SK-N-SH (cell line): ENCODE measurements around the gene PCSK9. TPM values are rescaled to one million over a fixed set of nuclear protein-coding genes. Genes with fewer than 3 reads are reported as not detected.

ENCODE experiments used
- CTCF ChIA-PET: fragments of 300-600, 350-600 bp; formaldehyde crosslinking; extraction: SDS; loops from one replicate; lab custom pipeline; 2021; lab: Yijun Ruan, JAX
- POLR2A ChIA-PET: fragments of 350-600 bp; sonication (Branson Sonifier 250); formaldehyde crosslinking; extraction: SDS; loops from one replicate; lab custom pipeline; 2020; ENCODE audit warnings: antibody characterized with exemption, inconsistent platforms; lab: Yijun Ruan, JAX
- DNase-seq: peaks from one replicate; pipeline ENCODE4 v3.0.0; 2012
- H2AFZ ChIP-seq: fragments of 200-600 bp; sonication (generic); 2 replicates; pipeline ENCODE4 v1.8.1; 2016; ENCODE audit warnings: antibody characterized with exemption, mild to moderate bottlenecking, low read depth
- H3F3A ChIP-seq: fragments of 200-600 bp; sonication (generic); replicated peaks from 2 replicates; pipeline ENCODE3; 2016; ENCODE audit warnings: antibody characterized with exemption, mild to moderate bottlenecking; ENCODE audit not compliant: insufficient read depth
- H3K27ac ChIP-seq, 2 experiments: fragments of 200-500 bp in 1 of 2; fragments of 200-600 bp in 1 of 2; sonication (Bioruptor generic) in 1 of 2; sonication (generic), shearing (Covaris generic) in 1 of 2; 2 replicates each; pipeline versions ENCODE4 v1.5.1 to v1.6.1; 2014 to 2016; ENCODE audit warnings: low read depth in 2 of 2, inconsistent platforms in 1 of 2, low read length in 1 of 2, mild to moderate bottlenecking in 1 of 2, mixed read lengths in 1 of 2
- H3K27me3 ChIP-seq: fragments of 200-600 bp; sonication (generic), shearing (Covaris generic); 2 replicates; pipeline ENCODE4 v1.6.1; 2016; ENCODE audit warnings: mixed run types; ENCODE audit not compliant: insufficient read depth
- H3K36me3 ChIP-seq, 2 experiments: fragments of 200-500 bp in 1 of 2; fragments of 200-600 bp in 1 of 2; sonication (Bioruptor generic) in 1 of 2; sonication (generic) in 1 of 2; replicated peaks in 1 of 2; 2 replicates each; pipeline versions ENCODE3 to v1.5.1; 2014 to 2016; ENCODE audit warnings: low read length in 1 of 2, mild to moderate bottlenecking in 1 of 2; ENCODE audit not compliant: insufficient read depth in 2 of 2, control insufficient read depth in 1 of 2
- H3K4me1 ChIP-seq, 2 experiments: fragments of 200-500 bp in 1 of 2; fragments of 200-600 bp in 1 of 2; sonication (Bioruptor generic) in 1 of 2; sonication (generic), shearing (Covaris generic) in 1 of 2; 2 replicates each; pipeline versions ENCODE4 v1.5.1 to v1.6.1; 2014 to 2016; ENCODE audit warnings: low read depth in 1 of 2, low read length in 1 of 2, mixed run types in 1 of 2; ENCODE audit not compliant: insufficient read depth in 2 of 2, control insufficient read depth in 1 of 2
- H3K4me2 ChIP-seq: fragments of 200-600 bp; sonication (generic), shearing (Covaris generic); 2 replicates; pipeline ENCODE4 v1.6.1; 2017; ENCODE audit warnings: mixed run types
- H3K4me3 ChIP-seq, 2 experiments: fragments of 200-500 bp in 1 of 2; fragments of 200-600 bp in 1 of 2; sonication (Bioruptor generic) in 1 of 2; sonication (generic), shearing (Covaris generic) in 1 of 2; 2 replicates each; pipeline versions ENCODE4 v1.5.1 to v1.8.1; 2014 to 2016; ENCODE audit warnings: low read depth in 2 of 2, inconsistent platforms in 1 of 2, low read length in 1 of 2, mild to moderate bottlenecking in 1 of 2, mixed read lengths in 1 of 2, moderate library complexity in 1 of 2
- H3K79me2 ChIP-seq: fragments of 200-600 bp; sonication (generic); 2 replicates; pipeline ENCODE4 v1.8.1; 2017; ENCODE audit warnings: mild to moderate bottlenecking; ENCODE audit not compliant: insufficient read depth
- H3K9ac ChIP-seq: fragments of 200-600 bp; sonication (generic); 2 replicates; pipeline ENCODE4 v1.6.1; 2017; ENCODE audit warnings: mixed run types
- H3K9me2 ChIP-seq: fragments of 200-600 bp; sonication (generic); 2 replicates; pipeline ENCODE4 v1.6.1; 2017; ENCODE audit warnings: mixed run types
- H3K9me3 ChIP-seq: fragments of 200-600 bp; sonication (generic); 2 replicates; pipeline ENCODE4 v1.6.1; 2017; ENCODE audit warnings: mixed run types, mild to moderate bottlenecking, moderate library complexity
- H4K20me1 ChIP-seq: fragments of 200-600 bp; sonication (generic); 2 replicates; pipeline ENCODE4 v1.6.1; 2017; ENCODE audit warnings: mild to moderate bottlenecking, mixed run types; ENCODE audit not compliant: insufficient read depth
- CHD2 ChIP-seq: fragments of 150-350 bp; IDR thresholded peaks from 2 replicates; pipeline ENCODE4 v1.6.1; 2018; ENCODE audit warnings: low read length; ENCODE audit not compliant: partially characterized antibody
- EP300 ChIP-seq, 2 experiments: IDR thresholded peaks; 2 replicates each; pipeline versions ENCODE4 v1.4.0 to v1.6.1; 2012; ENCODE audit warnings: borderline replicate concordance in 1 of 2, low read depth in 1 of 2, low read length in 1 of 2
- FOXJ3 ChIP-seq: sonication (generic); formaldehyde crosslinking; IDR thresholded peaks from 2 replicates; pipeline ENCODE4 v1.5.1; 2020; ENCODE audit warnings: mild to moderate bottlenecking, missing genetic modification reagents
- FOXM1 ChIP-seq: IDR thresholded peaks from 2 replicates; pipeline ENCODE4 v1.4.0; 2012; ENCODE audit warnings: low read depth, mild to moderate bottlenecking
- JUND ChIP-seq: IDR thresholded peaks from 2 replicates; pipeline ENCODE4 v1.4.0; 2012
- MAX ChIP-seq: IDR thresholded peaks from 2 replicates; pipeline ENCODE4 v1.4.0; 2012; ENCODE audit warnings: low read depth
- MEF2A ChIP-seq: IDR thresholded peaks from 2 replicates; pipeline ENCODE4 v1.4.0; 2012; ENCODE audit warnings: low read depth, borderline replicate concordance
- PBX3 ChIP-seq: IDR thresholded peaks from 2 replicates; pipeline ENCODE4; 2012
- RCOR1 ChIP-seq: fragments of 150-350 bp; IDR thresholded peaks from 2 replicates; pipeline ENCODE4 v1.6.1; 2017; ENCODE audit warnings: antibody characterized with exemption, low read length
- REST ChIP-seq: IDR thresholded peaks from 2 replicates; pipeline ENCODE4 v1.6.1; 2012; ENCODE audit warnings: mild to moderate bottlenecking, low read depth, low read length, moderate library complexity
- SMC3 ChIP-seq: IDR thresholded peaks from 2 replicates; pipeline ENCODE4 v1.6.1; 2012; ENCODE audit warnings: low read depth, low read length, improper control_type of control experiment
- TCF12 ChIP-seq: IDR thresholded peaks from 2 replicates; pipeline ENCODE4 v1.4.0; 2012
- TEAD4 ChIP-seq: IDR thresholded peaks from 2 replicates; pipeline ENCODE4 v1.4.0; 2012; ENCODE audit warnings: mild to moderate bottlenecking, borderline replicate concordance; ENCODE audit not compliant: insufficient read depth
- USF1 ChIP-seq: IDR thresholded peaks from 2 replicates; pipeline ENCODE4 v1.4.0; 2012; ENCODE audit warnings: low read depth, borderline replicate concordance
- WGBS: methylation state at CpG from one replicate; pipeline ENCODE4 v1.1.6; 2017; ENCODE audit warnings: low lambda C conversion rate; 5-methylcytosine and 5-hydroxymethylcytosine counted together
- polyA plus RNA-seq, 3 experiments: library from polyadenylated mRNA; depleted of rRNA; stranded (reverse); fragments of >200 nt; gene quantifications; 2 replicates each; pipeline ENCODE4 v1.2.3, GENCODE V29; 2012

PCSK9 gene
- polyA plus RNA-seq, 1 of the 3 experiments (the other 2 are of a cell fraction) = 0.02 TPM

- TF ChIP-seq TEAD4 (no peak), RCOR1 (no peak), FOXM1 (no peak), MEF2A (no peak), PBX3 (no peak), FOXJ3 (no peak), EP300 (IDR thresholded peaks at IDR 0.05; ENCODE audit: borderline replicate concordance in 1 of 2, low read depth in 1 of 2, low read length in 1 of 2) (no peak), TCF12 (no peak), REST (no peak)
- TF ChIP-seq, all 33 proteins: peak for 0
Observed at GRCh38 chr1:55041613-55042012, 2.3 kb downstream of the PCSK9 start (continued).

- 65% methylated on average over 2 of the region's 2 CpGs for WGBS
- no peak overlapping the region for H2AFZ ChIP-seq
- no peak overlapping the region for H3K9ac ChIP-seq
- no peaks in the 10 kb centered on the region for H4K20me1 ChIP-seq
- no peak overlapping the region for H3K4me3 ChIP-seq
- no peaks in the 10 kb centered on the region for H3K9me3 ChIP-seq
- H3F3A ChIP-seq = no peaks in the 10 kb centered on the region
- TF ChIP-seq USF1 = no peak
- no peak for TF ChIP-seq SMC3
- no peak for TF ChIP-seq MAX
- TF ChIP-seq JUND = no peak
- TF ChIP-seq MEF2A = no peak
- TF ChIP-seq PBX3 = no peak
- no peak for TF ChIP-seq CHD2
- no peak overlapping the region for H3K27ac ChIP-seq
- peaks cover 0 to 16% of the 10 kb centered on the region in 2 experiments; a peak in 1 of 4 replicates for H3K4me1 ChIP-seq
- H3K4me2 ChIP-seq = no peak overlapping the region
- no peaks in the 10 kb centered on the region for H3K79me2 ChIP-seq
- ChIA-PET POLR2A (no interaction called here), CTCF (interaction anchor here (3.1 kb wide), 1 partner anchor 21 kb away, joined by 9 read pairs; no protein-coding TSS in a partner anchor)
- DNase-seq = no peak
- peaks cover 42% of the 10 kb centered on the region for H3K27me3 ChIP-seq
- no peaks in the 10 kb centered on the region for H3K36me3 ChIP-seq
- no peaks in the 10 kb centered on the region for H3K9me2 ChIP-seq
Observed at GRCh38 chr1:55043011-55043410, 3.7 kb downstream of the PCSK9 start.
